Islet of Langerhans (tissue), 1 donor: ENCODE data around the gene PURA.

Source experiments
- FAIRE-seq: peaks from one replicate; lab custom pipeline; 2011; peaks lifted over from hg19 to GRCh38; lab: Jason Lieb, UNC

PURA gene

DNA sequence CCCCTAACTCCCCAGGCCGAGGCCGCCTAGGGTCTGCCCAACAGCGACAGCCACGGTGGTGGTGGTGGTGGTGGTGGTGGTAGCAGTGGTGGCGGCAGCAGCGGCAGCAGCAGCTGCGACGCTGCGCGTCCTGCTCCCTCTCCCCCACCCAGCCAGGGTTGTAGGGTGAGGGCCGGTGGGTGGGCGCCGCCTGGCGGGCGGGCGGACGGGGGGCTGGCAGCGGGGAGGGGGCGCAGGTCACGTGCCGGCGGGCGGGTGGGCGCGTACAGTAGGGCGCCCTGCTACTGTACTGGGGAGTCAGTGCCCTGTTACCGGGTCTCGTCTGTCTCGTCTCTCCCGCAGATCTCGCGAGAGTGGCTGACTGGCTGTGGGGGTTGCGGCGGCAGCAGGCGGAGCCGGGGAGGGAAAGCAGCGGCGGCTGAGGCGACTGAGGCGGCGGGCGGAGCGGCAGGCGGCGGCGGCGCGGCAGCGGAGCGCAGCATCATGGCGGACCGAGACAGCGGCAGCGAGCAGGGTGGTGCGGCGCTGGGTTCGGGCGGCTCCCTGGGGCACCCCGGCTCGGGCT, at the start of gene PURA:
Gene PURA, plus strand, starts transcription at position 411 of the 565 bp plus-strand sequence. Its CDS starts 73 bp downstream, at position 484.
- FAIRE-seq = no peak

DNA sequence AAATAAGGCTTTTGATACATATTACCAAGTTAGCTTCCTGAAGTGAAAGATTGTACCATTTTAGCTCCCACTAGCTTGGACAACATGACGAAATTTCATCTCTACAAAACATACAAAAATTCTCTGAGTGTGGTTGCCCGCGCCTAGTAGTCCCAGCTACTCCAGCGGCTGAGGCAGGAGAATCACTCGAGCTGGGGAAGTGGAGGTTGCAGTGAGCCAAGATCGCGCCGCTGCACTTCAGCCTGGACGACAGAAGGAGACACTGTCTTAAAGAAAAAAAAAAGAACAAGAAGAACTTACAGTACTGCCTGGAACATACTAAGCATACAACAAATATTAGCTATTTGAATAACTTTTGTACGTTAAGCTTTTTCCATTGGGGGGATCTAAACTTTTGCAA, 41.1 kb upstream of the PURA start:
- no peak for FAIRE-seq

DNA sequence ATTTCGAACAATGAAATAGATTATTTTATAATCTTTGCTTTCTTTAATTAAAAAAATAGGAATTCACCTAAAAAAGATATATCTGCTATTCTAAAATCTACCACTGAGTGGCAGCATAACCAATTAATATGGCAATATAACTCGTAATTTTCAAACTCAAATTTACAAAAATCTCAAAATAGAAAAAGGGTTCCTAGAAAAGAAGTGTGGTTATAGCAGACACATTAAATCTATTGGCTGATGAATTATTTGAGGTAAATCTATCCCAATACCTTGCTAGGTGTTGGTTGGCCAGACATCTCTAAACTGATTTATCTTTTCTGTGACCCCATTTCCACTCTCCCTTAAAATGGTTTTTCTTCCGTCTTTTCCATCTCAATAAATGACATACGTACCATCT, 40.6 kb upstream of the PURA start:
- FAIRE-seq = peak; percentile 99

DNA sequence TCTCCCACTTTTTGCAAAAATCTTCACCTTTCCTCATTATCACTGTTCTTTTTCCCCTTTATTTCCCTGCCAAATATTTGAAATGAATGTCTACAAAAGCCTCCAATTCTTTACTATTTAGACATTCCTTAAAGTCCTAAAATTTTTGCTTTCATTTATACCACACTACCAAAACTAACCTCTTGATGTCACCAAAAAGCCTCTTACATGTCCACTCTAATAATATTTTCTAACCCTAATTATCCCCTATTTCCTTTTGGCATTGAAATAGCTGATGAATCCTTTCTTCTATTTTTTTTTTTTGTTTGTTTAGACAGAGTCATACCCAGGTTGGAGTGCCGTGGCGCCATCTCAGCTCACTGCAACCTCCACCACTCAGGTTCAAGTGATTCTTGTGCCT, 38.5 kb upstream of the PURA start:
- FAIRE-seq = peak; percentile 79

DNA sequence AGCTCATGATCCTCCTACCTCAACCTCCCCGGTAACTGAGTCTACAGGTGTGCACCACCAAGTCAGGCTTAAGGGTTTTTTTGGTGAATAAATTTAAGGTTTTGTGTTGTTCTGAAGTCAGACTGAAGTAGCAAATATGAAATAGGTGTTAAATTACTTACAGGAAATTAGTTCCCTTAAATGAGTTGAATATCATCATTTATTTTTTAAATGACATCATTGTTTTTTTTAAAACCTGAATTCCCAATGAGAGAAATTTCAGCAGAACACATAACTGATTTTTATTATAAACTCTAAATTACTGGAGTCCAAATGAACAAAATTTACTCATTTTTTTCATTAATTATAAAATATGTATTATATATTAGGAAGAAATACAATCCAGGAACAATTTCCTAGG, 37.8 kb upstream of the PURA start:
- peak; percentile 70 for FAIRE-seq

- no peak for FAIRE-seq
Observed at GRCh38 chr5:140076788-140077187, 37.1 kb upstream of the PURA start.

GRCh38 chr5:140083120-140083519, 30.8 kb upstream of the PURA start:
- FAIRE-seq = no peak

- peak; percentile 49 for FAIRE-seq
Observed at GRCh38 chr5:140083650-140084049, 30.3 kb upstream of the PURA start.

GRCh38 chr5:140084541-140084940, 29.4 kb upstream of the PURA start:
- FAIRE-seq = no peak

DNA sequence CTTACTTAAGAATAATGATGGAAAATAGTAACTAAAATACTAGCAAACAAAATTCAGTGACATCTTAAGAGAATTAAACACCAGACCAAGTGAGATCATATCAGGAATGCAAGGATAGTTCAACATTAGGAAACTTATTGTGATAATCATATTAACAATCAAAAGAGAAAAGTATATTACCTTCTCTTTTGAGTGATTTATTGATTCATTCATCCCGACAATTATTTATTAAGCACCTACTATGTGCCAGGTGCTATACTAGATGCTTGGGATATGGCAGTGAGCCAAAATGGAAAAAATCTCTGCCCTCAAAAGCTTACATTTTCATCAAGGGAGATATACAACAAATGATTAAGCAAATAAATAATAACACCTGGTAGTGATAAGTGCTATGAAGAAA, 23.7 kb upstream of the PURA start:
- FAIRE-seq = no peak

DNA sequence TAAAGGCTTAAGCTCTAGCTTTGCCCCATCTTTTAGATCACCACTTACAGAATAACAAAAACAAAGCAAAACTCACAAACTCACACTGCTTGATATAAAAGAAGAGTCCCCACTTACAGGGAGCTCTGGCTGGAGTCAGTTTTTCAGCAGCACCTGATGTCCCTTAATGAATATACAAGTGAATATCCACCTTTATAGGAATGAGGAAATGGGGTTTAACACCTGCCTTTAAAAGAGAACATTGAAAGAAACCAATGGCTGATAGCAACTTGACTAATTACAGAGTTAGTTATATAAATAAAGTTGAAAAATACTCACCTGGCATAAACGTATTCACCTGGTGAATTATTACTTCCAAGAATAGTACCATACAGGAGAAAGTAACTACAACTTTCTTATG, 20.7 kb upstream of the PURA start:
- no peak for FAIRE-seq

GRCh38 chr5:140093866-140094265, 20.0 kb upstream of the PURA start:
- FAIRE-seq = no peak

DNA sequence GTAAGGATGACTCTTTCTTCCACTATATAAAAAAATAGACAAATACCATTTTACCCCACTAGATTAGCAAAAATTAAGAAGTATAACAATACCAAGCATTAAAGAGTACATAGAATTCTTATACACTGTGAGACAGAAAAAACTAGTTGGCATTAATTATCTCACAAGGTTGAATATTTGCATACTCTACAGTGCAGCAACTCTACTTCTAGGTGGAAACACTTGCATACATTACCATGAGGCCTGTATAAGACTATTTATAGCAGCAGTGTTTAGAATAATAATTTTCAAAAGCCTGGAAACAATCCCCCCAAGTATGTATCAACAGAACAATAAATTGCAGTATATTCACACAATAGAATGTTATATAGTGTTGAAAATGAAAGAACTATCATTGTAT, 19.0 kb upstream of the PURA start:
- no peak for FAIRE-seq

DNA sequence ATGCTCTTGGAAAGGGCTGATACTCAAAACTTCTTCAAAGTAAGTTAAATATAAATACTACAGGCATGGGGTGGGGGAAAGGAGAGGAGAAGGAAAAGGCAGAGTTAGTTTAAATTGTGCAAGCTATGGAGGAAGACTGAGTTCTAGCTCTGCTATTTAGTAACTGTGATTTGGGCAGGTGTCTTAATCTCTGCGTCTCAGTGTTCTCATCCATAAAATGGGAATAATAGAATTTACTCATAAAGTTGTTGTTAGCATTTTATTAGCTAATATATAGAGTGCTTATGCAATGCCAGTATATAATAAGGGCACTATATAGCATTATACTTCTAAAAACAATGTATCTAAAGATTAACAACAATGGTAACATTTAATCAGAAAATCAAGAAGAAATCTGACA, 12.7 kb upstream of the PURA start:
- no peak for FAIRE-seq

- FAIRE-seq = no peak
Observed at GRCh38 chr5:140103154-140103553, 10.8 kb upstream of the PURA start.

DNA sequence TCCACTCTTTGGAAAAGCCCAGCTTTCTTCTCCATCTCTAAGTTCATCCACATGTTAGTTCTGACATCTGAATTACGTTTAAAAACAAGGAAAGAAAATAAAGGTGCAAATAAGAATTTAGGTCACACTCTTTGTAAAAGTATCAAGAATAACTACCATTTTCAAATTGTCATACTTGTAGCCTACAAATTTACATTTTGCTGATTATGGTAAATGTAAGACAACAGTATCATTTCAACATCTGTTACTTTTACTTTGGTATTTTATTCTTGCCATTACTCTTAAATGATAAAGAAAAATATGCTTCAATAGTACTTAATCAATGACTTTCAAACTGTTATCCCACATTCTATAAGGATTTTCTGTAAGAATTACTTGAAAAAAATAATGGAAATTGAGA, 9.8 kb upstream of the PURA start:
- no peak for FAIRE-seq

- FAIRE-seq = peak; percentile 91
Observed at GRCh38 chr5:140106101-140106500, 7.8 kb upstream of the PURA start.

GRCh38 chr5:140106805-140107311, 7.1 kb upstream of the PURA start:
- FAIRE-seq = no peak

DNA sequence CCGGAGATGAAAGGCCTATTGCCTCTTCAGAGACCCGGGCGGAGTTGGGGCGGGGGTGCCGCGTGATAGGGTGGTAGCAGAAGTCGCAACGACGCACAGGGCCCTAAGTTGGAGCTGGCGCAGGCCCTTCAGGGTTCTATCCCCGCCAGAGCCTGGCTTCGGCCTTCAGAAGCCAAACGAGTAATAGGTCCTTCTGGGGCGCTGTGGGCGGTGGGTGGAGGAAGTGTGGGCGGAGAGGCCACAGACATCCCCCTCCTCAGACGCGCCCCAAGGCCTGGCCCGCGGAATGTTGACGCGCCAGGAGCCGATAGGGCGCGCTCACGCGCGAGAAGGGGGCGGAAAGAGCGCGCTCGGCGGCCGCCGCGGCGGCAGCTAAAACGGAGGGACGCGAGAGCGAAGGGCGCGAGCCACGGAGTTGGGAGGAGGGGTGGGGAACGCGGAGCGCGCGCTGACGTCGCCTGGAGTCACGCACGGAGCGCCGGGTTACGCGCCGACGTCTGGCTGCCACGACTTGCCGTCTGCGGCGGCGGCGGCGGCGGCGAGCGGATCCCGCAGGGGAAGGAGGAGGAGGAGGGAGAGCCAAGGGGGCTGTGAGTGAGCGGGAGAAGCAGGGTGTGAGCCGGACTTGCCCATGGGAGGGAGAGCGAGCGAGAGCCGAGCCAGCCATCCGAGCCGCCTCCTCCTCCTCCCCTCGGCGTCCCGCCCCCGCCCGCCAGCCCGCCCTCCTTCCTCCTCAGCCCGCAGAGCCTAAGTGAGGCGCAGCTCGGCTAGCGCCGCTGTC, 6.4 kb upstream of the PURA start:
- FAIRE-seq = no peak

DNA sequence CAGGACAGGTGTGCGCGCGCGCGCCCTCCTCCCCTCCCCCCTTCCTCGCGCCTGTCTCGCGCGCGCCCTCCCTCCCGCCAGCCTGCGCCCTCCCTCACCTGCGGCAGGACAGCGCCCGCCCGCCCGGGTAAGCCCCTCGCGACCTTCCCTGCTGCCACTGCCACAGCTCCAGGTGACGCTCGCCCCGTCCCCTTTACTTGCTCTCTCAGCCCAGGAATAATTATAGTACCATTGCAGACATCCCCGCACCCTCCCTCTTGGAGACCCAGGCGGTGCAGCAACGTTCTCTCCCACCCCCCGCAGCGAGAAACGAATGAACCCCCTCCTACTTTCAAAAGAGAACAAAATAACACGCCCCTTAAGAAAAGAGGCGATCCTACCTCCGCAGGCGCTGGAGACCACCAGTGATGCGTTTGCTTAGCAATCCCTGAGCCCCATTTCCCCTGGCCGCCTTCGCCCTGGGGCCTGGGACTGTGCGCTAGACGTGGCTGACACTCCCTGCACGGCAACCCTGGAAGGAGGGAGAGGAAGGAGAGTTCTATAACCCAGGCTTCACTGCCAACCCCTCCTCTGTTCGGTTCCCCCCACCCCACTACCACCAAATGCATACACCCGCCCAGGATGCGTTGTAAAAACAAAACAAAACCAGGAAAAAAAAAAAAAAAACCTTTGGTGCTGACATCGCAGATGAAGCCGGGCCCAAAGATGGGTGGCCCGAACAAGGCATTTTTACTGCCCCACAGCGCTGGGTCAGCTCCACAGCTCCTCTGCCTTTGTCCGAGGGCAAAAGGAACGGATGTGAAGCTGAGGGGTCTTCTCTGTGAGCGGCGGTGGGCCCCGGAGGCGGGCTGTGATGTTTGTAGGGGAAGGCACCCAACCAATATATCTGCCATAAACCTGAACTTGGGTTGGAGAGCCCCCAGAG, 5.6 kb upstream of the PURA start:
- FAIRE-seq = no peak

GRCh38 chr5:140109018-140109758, 4.7 kb upstream of the PURA start:
- FAIRE-seq = peak; percentile 9
